Measurements from ENCODE around the gene HYAL1.

Gene HYAL1

DNA sequence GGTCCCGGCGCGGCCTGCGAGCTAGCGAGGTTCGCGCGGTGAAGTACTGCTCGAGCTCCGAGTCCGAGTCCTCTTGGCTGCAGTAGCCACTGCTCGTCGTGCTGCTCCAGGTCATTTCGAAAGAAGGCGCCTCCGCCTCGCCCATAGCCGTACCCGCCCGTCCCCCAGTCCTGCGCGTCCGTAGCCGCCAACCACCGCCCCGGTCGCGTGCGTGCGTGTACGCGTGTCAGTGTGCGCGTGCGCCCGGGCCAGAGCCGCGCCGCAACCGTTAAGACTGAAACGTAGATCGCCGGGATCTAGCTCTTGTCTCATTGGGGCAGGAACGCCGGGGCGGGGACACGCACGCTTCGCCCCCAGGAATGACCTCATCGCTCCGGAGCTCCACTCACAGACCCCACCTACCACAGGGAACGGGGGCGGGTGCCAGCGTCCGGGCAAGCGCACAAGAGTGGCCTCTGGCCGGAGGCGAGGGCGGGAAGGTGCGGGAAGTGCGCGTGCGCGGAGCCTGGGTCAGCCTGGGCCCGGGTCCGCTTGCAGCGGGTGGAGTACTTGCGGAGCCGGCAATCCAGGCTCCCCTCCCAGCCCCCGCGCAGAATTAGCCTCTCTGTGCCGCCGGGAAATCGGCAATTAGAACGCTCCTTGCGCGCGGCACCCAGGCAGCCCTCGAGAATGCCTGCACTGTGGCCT, 33.9 kb upstream of the HYAL1 start:
- H3K27ac ChIP-seq: peak overlapping the region; percentile 74 to 99 (median 97)
- H3K4me3 ChIP-seq: peak overlapping the region; percentile 65 to 94 (median 86)

- peak overlapping the region; percentile 65 to 94 (median 86) for H3K4me3 ChIP-seq
- H3K27ac ChIP-seq: peak overlapping the region; percentile 74 to 99 (median 97)
These were observed 33.2 kb upstream of the HYAL1 start for GRCh38 chr3:50336452-50337174.

DNA sequence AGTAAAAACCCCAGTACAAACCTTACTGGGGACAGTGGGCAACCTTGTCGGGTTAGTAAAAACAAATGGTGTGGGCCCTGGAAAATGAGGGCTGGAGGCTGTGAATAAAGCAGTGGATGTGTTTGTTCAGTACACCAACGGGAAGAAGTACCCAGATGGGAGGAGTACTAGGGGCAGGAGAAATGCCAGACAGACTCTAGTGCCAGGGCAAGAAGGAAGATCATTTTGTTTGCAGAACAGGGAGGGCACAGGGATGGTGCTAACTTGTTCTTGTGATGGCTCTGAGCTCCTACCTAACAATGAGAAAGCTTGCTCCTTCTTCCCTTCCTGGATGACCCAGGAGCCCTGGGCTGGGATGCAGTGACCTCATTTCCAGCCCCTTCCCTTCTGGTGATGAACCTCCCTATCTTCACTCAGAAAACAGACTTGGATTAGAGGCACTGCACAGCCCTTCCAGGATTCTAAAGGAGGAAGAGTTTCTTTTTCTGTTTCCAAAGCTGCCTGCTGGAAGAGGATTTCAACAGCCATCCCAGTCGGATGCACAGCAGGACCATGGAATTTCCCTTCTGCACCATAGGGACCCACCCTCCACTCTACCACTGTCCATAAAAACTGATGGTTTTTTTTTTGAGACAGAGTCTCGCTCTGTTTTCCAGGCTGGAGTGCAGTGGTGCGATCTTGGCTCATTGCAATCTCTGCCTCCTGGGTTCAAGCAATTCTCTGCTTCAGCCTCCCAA, 31.1 kb upstream of the HYAL1 start:
- Histone ChIP-seq H3K4me3 (peak overlapping the region in 1 of 7 experiments; percentile 4), H3K27ac (peak overlapping the region in 17 of 21 experiments; percentile 2 to 99 (median 73))

DNA sequence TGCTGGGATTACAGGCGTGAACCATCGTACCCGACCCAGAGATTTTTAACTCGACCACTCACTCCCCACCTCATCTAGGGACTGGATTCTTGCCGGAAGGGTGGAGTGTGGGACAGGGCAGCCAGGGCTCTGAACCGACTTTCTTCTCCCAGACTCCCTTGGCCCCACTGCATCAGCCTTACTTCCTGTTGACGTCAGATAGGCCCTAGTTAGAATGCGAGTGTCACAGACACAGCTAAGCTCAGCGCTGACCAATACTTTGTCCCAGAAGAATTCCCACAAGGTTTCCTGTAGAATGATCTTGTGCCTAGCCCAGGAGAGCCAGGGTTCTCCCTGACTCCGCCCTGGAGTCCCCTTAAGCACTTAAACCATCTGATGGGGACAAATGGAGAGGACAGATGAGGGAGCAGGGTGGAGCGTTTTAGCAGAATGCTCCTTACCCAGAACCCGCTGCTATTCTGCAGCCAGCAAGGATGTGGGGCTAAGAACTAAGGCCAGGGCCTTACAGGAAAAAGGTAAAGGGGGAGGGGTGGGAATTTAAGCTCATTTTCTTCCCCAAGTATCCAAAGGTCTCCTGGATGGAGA, 30.5 kb upstream of the HYAL1 start:
- peak overlapping the region in 18 of 21 experiments; percentile 2 to 99 (median 72) for H3K27ac ChIP-seq
- no peak overlapping the region for H3K4me3 ChIP-seq

GRCh38 chr3:50331364-50331907, 28.1 kb upstream of the HYAL1 start:
- Histone ChIP-seq H3K4me3 (no peak overlapping the region), H3K27ac (no peak overlapping the region)

DNA sequence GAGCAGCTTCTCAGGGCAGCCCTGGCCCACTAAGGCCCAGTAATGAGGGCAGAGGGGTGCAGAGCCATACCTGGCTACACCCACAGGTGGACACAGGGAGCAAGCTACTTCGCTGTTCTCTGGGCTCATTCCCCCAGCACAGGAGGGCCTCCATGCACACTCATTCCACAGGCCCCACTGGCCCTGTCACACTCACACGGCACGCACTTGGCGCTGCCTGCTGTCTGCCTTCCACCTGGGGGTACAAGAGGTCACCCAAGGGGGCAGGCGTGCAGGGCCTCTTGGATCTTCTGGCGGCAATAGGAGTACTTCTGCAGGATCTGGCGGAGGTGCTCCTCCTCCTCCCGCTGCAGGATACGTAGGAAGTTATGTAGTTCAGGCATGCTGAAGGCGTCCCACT, 27.0 kb upstream of the HYAL1 start:
- H3K4me3 ChIP-seq: no peak overlapping the region
- no peak overlapping the region for H3K27ac ChIP-seq

DNA sequence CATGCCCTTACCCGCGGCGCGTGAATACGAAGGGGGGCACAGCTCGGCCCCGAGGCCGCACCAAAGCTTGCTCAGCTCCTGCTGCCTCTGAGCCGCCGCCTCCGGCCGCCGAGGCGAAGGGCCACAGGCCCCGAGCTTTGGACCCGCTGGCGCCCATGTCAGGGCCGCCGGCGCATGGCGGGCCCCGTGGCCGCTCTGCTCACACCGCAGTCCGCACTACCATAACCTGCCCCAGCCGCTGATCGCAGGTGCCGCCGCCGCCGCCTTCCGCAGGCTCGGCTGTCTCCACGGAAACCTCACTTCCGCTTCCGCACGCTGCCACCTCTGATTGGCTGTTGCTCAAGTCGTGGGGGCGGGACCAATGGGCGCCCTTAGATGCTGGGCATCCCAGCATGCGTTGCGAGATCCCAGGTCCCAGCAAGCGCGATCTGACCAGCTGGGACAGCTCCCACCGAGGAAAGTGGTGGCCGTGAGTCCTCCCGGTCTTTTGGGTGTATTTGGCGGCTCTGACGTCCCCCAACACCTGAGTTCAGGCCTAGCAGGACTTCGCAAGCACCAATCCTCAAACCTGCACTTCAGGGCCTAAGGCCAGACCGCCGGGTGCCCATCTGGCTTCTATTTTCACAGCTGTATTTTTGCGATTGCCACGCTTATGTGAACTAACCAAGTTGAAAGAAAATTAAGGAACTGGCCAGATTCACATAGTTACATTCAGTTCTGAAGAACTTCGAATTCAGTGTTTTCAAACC, 24.7 kb upstream of the HYAL1 start, which contains the start of gene TUSC2:
TSS of gene TUSC2 (minus strand) at position 281 of the 749 bp plus-strand sequence. CDS start at position 157, 124 bp downstream.
- H3K4me3 ChIP-seq: peak within 1 kb of the TSS; percentile 66 to 95 (median 90)
- peak within 1 kb of the TSS; percentile 6 to 94 (median 86) for H3K27ac ChIP-seq

- Histone ChIP-seq H3K27ac (peak overlapping the region in 16 of 21 experiments; percentile 70 to 94 (median 88)), H3K4me3 (peak overlapping the region; percentile 66 to 95 (median 90))
These were observed 23.8 kb upstream of the HYAL1 start for GRCh38 chr3:50327129-50327528.

DNA sequence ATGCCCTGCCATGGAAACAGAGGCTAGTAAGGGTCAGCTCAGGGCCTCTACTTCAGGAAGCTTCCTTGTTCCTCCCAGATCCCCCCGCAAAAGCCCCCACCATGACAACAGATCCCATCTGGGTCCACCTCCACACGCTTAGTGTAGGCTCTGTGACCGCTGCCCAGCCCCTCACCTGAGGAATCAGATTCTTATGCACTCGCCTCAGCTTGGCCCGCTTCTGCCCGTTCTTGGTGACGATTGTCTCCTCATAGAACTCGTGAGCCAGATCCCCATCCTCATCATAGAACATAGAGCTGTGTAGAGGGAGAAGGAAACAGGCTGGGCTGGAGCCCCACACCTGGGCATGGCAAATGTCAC, 22.8 kb upstream of the HYAL1 start:
- Histone ChIP-seq H3K4me3 (no peak overlapping the region), H3K27ac (peak overlapping the region in 1 of 21 experiments; percentile 32)

DNA sequence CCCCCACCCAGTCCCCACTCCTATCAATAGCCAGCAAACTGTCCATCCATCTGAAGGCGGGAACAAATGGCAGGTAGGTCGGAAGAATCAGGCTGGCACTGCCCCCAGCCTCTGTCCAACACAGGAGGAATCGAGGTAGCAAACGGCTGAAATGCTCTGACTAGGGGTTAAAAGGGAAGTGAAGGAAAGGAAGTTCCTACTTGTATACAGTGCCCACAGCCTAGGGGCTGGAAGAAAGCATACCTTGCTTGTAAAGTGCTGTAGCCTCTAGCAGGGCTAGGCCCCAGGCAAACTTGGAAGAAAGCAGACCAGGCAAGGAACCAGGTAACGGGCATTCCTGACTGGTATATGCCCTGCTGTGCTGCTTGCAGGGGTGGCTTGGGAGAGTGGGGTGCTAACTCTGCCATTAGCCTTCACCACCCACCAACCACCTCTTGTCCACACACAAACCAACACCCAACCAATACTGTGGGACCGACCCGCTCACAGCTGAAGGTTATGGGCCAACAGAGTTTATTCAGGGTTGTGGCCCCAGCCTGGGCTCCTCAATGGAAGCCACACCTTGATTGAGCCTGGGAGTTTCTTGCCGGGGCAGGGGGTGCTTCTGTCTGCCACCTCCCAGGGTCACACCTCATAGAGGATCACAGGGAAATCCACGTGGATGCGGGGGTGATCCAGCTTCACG, 22.3 kb upstream of the HYAL1 start:
- H3K27ac ChIP-seq: peak overlapping the region in 5 of 21 experiments; percentile 32 to 98 (median 44)

GRCh38 chr3:50325113-50325480, 21.7 kb upstream of the HYAL1 start:
- no peak overlapping the region for H3K4me3 ChIP-seq
- H3K27ac ChIP-seq: peak overlapping the region in 9 of 21 experiments; percentile 5 to 98 (median 44)

More for the DNA sequence above, 22.3 kb upstream of the HYAL1 start:
- no peak overlapping the region for H3K4me3 ChIP-seq

DNA sequence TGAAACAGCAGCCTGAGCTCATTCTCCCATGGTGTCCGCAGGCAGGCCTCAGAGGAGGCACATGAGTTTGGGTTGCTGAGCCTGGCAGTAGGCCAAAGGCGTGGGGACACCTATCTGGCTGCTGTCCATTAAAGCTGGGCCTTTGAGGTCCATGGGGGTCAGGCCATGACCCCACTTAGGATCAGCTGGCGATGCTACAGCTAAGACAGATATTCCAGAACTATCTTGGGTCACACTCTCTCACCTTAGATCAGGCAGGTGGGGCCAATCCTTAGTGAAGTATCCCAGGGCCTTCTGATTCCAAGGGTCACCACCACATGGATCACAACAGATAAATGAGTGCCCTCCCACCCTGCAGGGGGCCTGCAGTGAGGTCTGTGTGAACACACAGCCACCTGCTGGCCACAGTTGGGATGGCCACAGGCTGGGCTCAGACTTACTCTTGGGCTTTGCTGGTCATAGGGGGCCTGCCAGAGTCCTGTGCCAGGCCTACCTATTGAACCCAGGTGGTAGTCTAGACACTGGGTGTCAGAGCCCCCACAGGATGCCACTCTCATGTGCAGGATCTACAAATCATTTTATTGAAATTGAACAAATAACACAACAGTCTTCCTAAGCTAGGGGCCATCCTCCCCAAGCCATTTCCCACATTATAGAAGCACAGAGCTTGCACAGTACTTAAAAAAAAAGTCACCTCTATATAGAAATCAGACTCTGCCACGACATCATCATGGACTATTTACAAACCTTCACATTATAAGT, 21.2 kb upstream of the HYAL1 start:
- Histone ChIP-seq H3K27ac (peak overlapping the region in 18 of 21 experiments; percentile 36 to 99 (median 98)), H3K4me3 (no peak overlapping the region)

- Histone ChIP-seq H3K27ac (peak overlapping the region in 20 of 21 experiments; percentile 36 to 99 (median 97)), H3K4me3 (no peak overlapping the region)
These were observed 20.3 kb upstream of the HYAL1 start for GRCh38 chr3:50323614-50324199.

GRCh38 chr3:50323092-50323600, 19.8 kb upstream of the HYAL1 start:
- H3K27ac ChIP-seq: peak overlapping the region in 20 of 21 experiments; percentile 21 to 99 (median 97)
- peak overlapping the region in 1 of 7 experiments; percentile 71 for H3K4me3 ChIP-seq

DNA sequence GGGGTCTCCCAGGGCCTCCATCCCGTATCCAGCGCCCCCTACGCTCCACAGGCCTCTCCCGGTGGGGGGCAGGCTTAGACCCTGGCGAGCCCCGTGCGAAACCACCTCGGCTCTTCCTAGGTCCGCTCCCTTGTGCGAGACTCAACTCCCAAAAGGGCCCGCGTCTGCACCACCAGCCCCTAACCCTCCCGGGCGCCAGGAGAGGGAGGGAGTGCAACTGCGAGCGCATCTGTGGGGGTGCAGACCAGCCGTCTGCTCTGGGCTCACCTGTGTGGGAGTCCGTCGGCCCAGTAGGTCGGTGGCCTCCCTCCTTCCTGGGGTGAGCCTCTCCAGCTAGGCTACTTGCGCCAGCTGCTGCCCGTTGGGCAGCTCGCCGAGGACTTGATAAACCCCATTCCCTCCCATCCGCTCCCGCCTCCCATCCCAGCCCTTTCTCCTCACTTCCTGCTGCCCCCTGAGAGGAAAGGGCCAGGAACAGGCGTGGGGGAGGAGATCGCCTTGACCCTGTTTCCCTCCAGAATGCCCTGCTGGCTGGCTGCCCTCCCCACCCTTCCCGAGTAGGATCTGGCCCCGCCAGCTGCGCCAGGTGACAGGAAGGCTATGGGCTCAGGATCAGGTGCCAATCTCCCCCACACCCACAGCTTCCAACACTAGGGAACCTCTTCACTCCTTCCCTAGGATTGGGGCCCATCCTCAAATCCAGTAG, 19.2 kb upstream of the HYAL1 start, which contains the start of gene HYAL2:
TSS of gene HYAL2 (minus strand) at position 360 of the 706 bp plus-strand sequence. CDS start 2,256 bp downstream, outside the sequence.
- H3K27ac ChIP-seq: peak within 1 kb of the TSS; percentile 86 to 99 (median 97)
- H3K4me3 ChIP-seq: peak within 1 kb of the TSS; percentile 57 to 92 (median 63)

- Histone ChIP-seq H3K4me3 (peak overlapping the region; percentile 57 to 92 (median 63)), H3K27ac (peak overlapping the region; percentile 86 to 99 (median 97))
These were observed 18.7 kb upstream of the HYAL1 start for GRCh38 chr3:50322115-50322385.

Data from skin epidermis (tissue), 12 donors.